GM21526 (cell line): ENCODE results near the gene CD209.
"Not testable (repeated sequence)": the region's sequence is repeated elsewhere in the genome, so short reads cannot be mapped to it uniquely, and the experiment has no call there.

Experiments used
- ATAC-seq: cut with Tn5 transposase; IDR thresholded peaks from one replicate; pipeline ENCODE4 v1.9.1; 2021; ENCODE audit warnings: moderate library complexity; ENCODE audit not compliant: unreplicated experiment, low FRiP score

Gene CD209

GRCh38 chr19:7769171-7769570 lies 21.8 kb upstream of the CD209 start:
- no peak for ATAC-seq

GRCh38 chr19:7767487-7767886 lies 20.2 kb upstream of the CD209 start:
- no peak for ATAC-seq

- no peak for ATAC-seq
These were observed 19.2 kb upstream of the CD209 start for GRCh38 chr19:7766535-7766934.

- ATAC-seq: not testable (repeated sequence)
These were observed 17.7 kb upstream of the CD209 start for GRCh38 chr19:7765043-7765442.

GRCh38 chr19:7764157-7764556 lies 16.8 kb upstream of the CD209 start:
- not testable (repeated sequence) for ATAC-seq

- ATAC-seq: no peak
These were observed 16.4 kb upstream of the CD209 start for GRCh38 chr19:7763696-7764095.

GRCh38 chr19:7762719-7763293 lies 15.5 kb upstream of the CD209 start, which contains the start of gene CLEC4M:
Gene CLEC4M (plus strand): TSS chr19:7763243. CDS start chr19:7763267, 24 bp downstream.
- ATAC-seq: no peak

GRCh38 chr19:7759156-7759555 lies 11.8 kb upstream of the CD209 start:
- ATAC-seq: no peak

GRCh38 chr19:7757358-7757757 lies 10.0 kb upstream of the CD209 start:
- ATAC-seq: no peak

GRCh38 chr19:7756258-7756657 lies 8.9 kb upstream of the CD209 start:
- no peak for ATAC-seq

GRCh38 chr19:7751157-7751783 lies 3.9 kb upstream of the CD209 start:
- no peak for ATAC-seq

GRCh38 chr19:7748756-7749155 lies 1.4 kb upstream of the CD209 start:
- no peak for ATAC-seq

GRCh38 chr19:7748171-7748570 lies 837 bp upstream of the CD209 start:
- no peak for ATAC-seq

GRCh38 chr19:7746306-7746705 lies 1.0 kb downstream of the CD209 start:
- ATAC-seq: not testable (repeated sequence)

GRCh38 chr19:7744871-7745650 lies 2.3 kb downstream of the CD209 start:
- ATAC-seq: no peak

GRCh38 chr19:7744199-7744786 lies 3.0 kb downstream of the CD209 start:
- no peak for ATAC-seq

GRCh38 chr19:7743425-7743841 lies 3.9 kb downstream of the CD209 start:
- ATAC-seq: no peak

GRCh38 chr19:7742991-7743390 lies 4.3 kb downstream of the CD209 start:
- no peak for ATAC-seq

GRCh38 chr19:7742575-7742974 lies 4.8 kb downstream of the CD209 start:
- no peak for ATAC-seq

GRCh38 chr19:7740682-7741054 lies 6.7 kb downstream of the CD209 start:
- ATAC-seq: no peak
